Stimulated activated CD4-positive, alpha-beta T cell treated with anti-CD3 and anti-CD28 coated beads, Interleukin-1b, Interleukin-23, amount 100 ng/mL, for 24 hours (primary cell): ENCODE results near the gene NID2.

Experiments
- DNase-seq, 4 experiments: peaks; one replicate each; pipeline ENCODE4 v3.0.0-alpha.2; 2020; ENCODE audit warnings: low read depth in 4 of 4, low spot score in 1 of 4

NID2 gene

GRCh38 chr14:51967521-51967920 lies 101.3 kb downstream of the NID2 start:
- no peak for DNase-seq

GRCh38 chr14:51963286-51963685 lies 105.6 kb downstream of the NID2 start:
- DNase-seq, result no peak

DNA sequence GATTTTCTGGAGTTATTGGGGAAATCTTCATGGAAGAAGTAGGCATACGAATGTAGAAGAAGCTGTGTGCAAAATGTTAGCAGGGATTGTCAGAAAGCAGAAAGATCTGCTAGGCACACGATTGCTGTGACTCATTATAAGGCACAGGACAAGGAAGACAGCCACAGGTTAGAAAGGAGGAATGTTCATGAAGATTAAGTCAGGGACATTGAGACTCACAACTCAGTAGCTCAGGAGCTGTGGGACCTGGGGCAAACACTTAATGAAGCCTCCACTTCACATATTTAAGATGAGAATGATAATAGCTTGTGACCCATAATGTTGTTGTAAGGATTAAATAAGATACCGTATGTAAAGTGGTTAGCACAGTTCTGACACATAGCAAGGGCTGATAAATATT lies 106.1 kb downstream of the NID2 start:
- DNase-seq, result no peak

GRCh38 chr14:51960866-51961265 lies 108.0 kb downstream of the NID2 start:
- DNase-seq, result no peak

GRCh38 chr14:51959928-51960327 lies 108.9 kb downstream of the NID2 start:
- DNase-seq, result no peak

- DNase-seq, result no peak
Observed at GRCh38 chr14:51957950-51958349, 110.9 kb downstream of the NID2 start.
